PFSK-1 (cell line): ENCODE data around the gene CCDC167.

Experiments
- FOXP2 ChIP-seq: optimal IDR thresholded peaks from 2 replicates; pipeline ENCODE3; 2011; ENCODE audit warnings: borderline replicate concordance, control low read depth, inconsistent platforms; ENCODE audit not compliant: insufficient read depth; ENCODE audit errors: extremely low read length, extremely low read depth
- POLR2AphosphoS5 ChIP-seq: IDR thresholded peaks from 2 replicates; pipeline ENCODE4 v1.6.1; 2012; ENCODE audit warnings: low read depth, mild to moderate bottlenecking, control low read depth, low read length, moderate library complexity
- SIN3A ChIP-seq: IDR thresholded peaks from 2 replicates; pipeline ENCODE4 v1.6.1; 2012; ENCODE audit warnings: mild to moderate bottlenecking, low read length, moderate library complexity, borderline replicate concordance; ENCODE audit not compliant: insufficient read depth
- TAF1 ChIP-seq: IDR thresholded peaks from 2 replicates; pipeline ENCODE4 v1.6.1; 2012; ENCODE audit warnings: low read length, control low read depth, borderline replicate concordance; ENCODE audit not compliant: insufficient read depth
- TF ChIP-seq, protein P1 (sequence below), 2 experiments: IDR thresholded peaks; 2 replicates each; pipeline versions ENCODE4 v1.6.1 to v1.8.0; 2011 to 2012; ENCODE audit warnings: low read depth in 2 of 2, low read length in 2 of 2, control low read depth in 1 of 2, inconsistent platforms in 1 of 2, mild to moderate bottlenecking in 1 of 2, moderate library complexity in 1 of 2; ENCODE audit not compliant: insufficient read depth in 1 of 2

The CCDC167 gene

DNA sequence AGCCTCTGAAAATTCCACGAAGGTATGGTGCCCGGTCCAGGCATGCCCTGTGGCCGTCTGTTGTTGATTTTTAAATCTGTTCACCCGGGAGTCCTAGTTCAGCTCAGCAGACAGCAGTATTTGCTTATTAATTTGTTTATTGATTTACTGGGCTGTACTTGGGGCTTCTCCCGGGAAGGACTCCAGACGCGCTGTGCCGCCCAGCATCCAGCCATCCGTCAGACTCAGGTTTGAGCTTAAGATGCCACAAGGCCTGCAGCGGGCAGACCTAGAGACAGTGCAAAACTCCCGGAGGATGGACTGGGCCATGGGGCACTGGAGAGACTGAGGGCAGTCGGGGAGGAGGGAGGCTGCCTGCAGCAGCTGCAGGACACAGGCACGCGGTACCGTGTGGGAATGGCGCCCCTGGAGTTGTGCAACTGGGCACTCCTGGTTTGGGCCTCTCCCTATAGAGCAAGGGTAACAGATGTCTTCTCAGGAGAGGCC is 17.3 kb upstream of the CCDC167 start:
- TF ChIP-seq SIN3A (no peak), TAF1 (no peak), FOXP2 (no peak), POLR2AphosphoS5 (no peak)
- TF ChIP-seq, protein P1, sequence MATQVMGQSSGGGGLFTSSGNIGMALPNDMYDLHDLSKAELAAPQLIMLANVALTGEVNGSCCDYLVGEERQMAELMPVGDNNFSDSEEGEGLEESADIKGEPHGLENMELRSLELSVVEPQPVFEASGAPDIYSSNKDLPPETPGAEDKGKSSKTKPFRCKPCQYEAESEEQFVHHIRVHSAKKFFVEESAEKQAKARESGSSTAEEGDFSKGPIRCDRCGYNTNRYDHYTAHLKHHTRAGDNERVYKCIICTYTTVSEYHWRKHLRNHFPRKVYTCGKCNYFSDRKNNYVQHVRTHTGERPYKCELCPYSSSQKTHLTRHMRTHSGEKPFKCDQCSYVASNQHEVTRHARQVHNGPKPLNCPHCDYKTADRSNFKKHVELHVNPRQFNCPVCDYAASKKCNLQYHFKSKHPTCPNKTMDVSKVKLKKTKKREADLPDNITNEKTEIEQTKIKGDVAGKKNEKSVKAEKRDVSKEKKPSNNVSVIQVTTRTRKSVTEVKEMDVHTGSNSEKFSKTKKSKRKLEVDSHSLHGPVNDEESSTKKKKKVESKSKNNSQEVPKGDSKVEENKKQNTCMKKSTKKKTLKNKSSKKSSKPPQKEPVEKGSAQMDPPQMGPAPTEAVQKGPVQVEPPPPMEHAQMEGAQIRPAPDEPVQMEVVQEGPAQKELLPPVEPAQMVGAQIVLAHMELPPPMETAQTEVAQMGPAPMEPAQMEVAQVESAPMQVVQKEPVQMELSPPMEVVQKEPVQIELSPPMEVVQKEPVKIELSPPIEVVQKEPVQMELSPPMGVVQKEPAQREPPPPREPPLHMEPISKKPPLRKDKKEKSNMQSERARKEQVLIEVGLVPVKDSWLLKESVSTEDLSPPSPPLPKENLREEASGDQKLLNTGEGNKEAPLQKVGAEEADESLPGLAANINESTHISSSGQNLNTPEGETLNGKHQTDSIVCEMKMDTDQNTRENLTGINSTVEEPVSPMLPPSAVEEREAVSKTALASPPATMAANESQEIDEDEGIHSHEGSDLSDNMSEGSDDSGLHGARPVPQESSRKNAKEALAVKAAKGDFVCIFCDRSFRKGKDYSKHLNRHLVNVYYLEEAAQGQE (IDR thresholded peaks at IDR 0.05; ENCODE audit: insufficient read depth in 1 of 2, low read depth in 2 of 2, low read length in 2 of 2) = no peak

DNA sequence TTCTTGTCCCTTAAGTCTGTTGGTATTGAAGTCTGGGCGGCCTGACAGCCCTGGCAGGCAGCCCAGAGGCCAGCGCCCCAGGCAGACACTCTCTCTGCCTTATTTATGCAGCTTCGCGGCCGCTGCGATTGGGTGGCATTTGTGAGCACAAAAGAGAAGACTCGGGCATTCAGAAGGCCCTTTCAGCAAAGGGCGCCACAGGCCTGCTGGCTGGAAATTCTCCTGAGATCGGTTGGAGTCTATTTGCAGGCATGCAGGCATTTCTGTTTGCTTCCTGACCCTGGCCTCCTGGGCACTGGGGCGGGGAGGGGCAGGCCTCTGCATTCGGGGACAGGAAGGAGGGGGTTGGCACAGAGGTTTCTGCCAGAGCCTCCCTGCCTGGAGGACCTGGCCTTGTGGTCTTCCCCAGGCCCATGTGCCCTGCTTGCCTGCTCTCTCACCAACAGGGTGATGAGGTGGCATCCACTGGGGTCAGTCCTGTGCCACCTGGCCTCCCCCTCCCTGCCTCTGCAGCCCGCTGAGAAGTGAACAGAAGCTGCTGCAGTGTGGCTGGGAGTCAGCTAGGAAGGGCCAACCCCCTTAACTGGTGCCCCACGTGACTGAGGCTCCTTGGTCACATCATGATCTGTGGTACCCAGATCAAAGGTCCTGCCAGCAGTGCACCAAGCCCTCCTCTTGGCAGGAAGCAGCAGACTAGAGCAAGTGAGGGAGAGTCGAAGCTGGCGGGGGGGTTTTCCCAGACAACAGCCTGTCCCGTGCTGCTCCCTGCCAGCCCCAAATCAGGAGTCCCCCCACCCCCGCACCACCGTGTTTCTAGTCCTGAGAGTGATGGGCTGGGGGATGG is 16.6 kb upstream of the CCDC167 start:
- TF ChIP-seq FOXP2 = no peak

DNA sequence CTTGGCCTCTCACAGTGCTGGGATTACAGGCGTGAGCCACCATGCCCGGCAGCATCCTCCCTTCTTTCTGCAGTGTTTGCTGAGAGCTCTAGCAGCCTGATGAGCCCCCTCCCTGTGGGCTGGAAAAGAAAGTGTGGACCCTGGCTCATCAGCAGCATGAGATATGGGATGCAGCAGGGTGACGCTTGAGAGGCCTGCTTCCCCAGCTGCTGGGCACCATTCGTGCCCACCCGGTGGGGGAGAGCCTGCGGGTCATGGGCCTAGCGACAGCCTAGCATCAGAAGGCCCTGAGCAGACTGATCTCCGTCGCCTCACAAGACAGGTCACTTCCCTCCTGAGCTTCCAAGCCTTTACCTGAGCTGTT is 16.0 kb upstream of the CCDC167 start:
- TF ChIP-seq SIN3A (no peak), POLR2AphosphoS5 (no peak), FOXP2 (no peak), TAF1 (no peak)
- TF ChIP-seq, protein P1 (IDR thresholded peaks at IDR 0.05; ENCODE audit: insufficient read depth in 1 of 2, low read depth in 2 of 2, low read length in 2 of 2) = no peak

DNA sequence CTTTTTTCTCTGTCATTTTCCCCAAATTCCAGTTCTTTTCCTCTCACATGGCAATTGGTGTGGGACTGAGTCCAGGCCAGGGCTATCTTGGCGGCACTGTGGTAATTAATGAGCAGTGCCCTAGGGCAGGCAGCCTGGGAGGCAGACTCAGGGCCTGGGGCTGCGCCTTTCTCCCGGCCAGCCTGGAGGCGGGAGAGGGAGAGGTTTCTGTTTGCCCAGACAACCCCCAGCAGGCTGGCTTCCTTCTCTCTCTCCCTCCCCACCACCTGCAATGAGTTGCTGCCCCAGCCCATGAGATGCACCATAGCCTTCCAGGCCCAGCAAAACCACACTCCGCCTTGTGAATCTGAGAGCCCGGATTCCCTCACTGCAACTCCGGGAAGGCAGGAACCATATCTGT is 15.1 kb upstream of the CCDC167 start:
- TF ChIP-seq FOXP2 = no peak
- no peak for TF ChIP-seq TAF1
- no peak for TF ChIP-seq SIN3A
- no peak for TF ChIP-seq POLR2AphosphoS5
- TF ChIP-seq, protein P1 (IDR thresholded peaks at IDR 0.05; ENCODE audit: insufficient read depth in 1 of 2, low read depth in 2 of 2, low read length in 2 of 2) = no peak

DNA sequence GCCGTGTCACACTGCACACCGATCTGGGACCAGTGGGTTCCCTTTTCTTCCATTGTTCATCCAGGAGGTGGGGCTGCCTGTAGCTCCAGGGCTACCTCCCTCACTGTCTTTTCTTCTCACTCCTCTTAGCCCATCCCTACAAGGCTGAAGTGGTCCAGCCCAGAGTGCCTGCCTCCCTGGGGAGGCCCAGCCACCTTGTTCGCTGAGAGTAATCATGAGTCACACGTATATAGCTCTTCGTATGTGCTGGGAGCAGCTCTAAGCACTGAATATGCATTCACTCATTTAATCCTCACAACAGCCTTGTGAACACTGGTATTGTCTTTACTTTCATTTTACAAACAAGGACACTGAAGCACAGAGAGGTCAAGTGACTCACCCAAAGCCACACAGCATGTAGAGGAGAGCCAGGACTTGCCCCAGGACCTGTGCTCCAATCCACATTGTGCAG is 14.7 kb upstream of the CCDC167 start:
- TF ChIP-seq TAF1 (no peak), POLR2AphosphoS5 (no peak), FOXP2 (no peak), SIN3A (no peak)
- TF ChIP-seq, protein P1 (IDR thresholded peaks at IDR 0.05; ENCODE audit: insufficient read depth in 1 of 2, low read depth in 2 of 2, low read length in 2 of 2) = no peak
